AG09319 (cell line): Measurements from ENCODE around the gene CAPN14.

Experiments used
- DNase-seq: peaks from one replicate; pipeline ENCODE4 v3.0.0-alpha.2; 2010; ENCODE audit warnings: low read depth; ENCODE audit errors: extremely low read depth
- TF ChIP-seq, protein P1 (sequence below): IDR thresholded peaks from 2 replicates; pipeline ENCODE4 v1.5.1; 2011; ENCODE audit warnings: low read depth, mild to moderate bottlenecking, inconsistent platforms, low read length, moderate library complexity

Gene CAPN14

DNA sequence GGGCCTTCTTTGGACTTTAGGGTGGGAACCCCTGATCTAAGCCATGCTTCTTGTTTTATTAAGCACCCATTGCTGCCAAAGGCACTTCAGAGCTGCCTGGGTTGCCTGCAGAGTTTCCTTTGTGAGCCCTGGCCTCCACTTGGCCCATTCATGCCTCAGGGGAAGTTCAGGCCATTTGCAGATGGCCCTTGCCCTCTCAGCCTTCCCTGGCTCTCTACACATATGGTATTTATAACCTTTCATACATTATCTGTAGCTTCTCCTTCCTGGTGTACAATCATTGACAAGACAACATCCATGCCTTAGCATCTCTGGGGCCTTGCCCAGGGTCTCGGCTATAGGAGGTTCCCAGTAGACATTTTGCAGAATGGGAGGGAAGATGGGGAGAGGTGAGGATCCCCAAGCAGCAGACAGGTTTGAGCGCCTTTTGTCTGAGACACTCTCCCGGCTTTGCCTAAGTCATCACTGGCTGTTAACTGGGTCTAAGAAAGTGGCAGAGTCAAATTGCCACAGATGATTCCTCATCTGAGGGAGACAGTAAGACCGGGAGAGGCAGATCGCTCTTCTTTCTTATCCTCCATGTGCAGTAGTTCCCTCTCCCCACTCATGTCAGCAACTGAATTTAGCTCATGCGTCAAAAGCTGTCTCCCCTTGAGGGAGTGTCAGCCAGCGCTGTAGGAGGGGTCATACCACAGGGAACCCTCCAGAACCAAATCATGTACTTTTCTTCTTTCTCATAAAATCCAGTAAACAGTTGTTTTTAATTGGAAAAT, 19.3 kb upstream of the CAPN14 start:
- TF ChIP-seq, protein P1, sequence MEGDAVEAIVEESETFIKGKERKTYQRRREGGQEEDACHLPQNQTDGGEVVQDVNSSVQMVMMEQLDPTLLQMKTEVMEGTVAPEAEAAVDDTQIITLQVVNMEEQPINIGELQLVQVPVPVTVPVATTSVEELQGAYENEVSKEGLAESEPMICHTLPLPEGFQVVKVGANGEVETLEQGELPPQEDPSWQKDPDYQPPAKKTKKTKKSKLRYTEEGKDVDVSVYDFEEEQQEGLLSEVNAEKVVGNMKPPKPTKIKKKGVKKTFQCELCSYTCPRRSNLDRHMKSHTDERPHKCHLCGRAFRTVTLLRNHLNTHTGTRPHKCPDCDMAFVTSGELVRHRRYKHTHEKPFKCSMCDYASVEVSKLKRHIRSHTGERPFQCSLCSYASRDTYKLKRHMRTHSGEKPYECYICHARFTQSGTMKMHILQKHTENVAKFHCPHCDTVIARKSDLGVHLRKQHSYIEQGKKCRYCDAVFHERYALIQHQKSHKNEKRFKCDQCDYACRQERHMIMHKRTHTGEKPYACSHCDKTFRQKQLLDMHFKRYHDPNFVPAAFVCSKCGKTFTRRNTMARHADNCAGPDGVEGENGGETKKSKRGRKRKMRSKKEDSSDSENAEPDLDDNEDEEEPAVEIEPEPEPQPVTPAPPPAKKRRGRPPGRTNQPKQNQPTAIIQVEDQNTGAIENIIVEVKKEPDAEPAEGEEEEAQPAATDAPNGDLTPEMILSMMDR = no peak
- DNase-seq = no peak

DNA sequence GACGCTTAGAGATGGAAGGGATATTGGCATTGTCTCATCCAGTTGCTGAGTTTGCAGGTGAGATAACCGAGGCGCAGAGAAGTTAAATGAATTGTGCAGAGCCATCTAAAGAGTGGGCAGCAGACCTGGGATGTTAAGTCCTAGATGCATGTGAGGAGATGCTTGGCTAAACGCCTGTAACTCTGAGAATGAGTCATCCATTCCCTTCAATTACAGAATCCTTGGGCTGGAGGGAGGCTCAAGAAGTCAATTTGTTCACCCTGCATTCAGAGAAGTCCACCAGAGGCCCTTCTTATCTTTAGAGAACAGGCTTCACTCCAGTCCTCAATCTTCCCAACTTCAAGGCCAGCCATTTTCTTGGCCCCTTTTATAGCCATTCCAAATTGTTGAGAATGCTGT, 18.2 kb upstream of the CAPN14 start:
- peak; percentile 77 for DNase-seq
- TF ChIP-seq, protein P1 = peak; percentile 17

DNA sequence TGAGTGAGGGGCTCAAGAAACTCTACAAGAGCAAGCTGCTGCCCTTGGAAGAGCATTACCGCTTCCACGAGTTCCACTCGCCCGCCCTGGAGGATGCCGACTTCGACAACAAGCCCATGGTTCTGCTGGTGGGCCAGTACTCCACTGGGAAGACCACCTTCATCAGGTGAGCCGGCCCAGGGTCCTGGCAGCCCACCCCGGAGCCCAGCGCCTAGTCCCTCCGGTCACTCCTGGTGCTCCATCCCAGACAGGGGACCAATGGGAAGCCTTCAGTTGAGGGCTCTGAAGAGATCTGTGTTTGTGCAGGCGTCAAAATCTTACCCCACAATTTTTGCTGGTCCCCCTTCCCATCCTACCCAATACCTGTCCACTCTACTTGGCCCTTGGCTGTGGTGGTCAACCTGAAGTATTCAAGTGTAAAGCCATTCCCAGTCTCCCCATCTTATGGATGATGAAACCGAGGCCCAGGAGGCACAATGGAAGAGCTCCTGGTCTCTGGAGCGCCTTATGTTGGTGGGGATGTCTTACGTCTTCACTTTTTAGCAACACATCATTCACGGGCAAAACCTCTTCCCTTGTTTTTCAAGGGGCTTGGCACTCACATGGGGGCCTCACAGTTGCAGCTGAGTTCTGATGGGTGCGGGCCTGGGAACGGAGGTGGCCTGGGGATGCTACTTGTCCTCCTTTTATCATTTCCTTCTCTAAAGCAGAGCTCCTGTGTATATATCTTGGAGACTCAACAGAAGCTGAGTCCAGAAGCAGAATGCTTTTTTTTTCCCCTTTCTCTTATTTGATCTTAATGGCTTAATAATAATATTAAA, 17.6 kb upstream of the CAPN14 start:
- TF ChIP-seq, protein P1 = no peak
- no peak for DNase-seq

DNA sequence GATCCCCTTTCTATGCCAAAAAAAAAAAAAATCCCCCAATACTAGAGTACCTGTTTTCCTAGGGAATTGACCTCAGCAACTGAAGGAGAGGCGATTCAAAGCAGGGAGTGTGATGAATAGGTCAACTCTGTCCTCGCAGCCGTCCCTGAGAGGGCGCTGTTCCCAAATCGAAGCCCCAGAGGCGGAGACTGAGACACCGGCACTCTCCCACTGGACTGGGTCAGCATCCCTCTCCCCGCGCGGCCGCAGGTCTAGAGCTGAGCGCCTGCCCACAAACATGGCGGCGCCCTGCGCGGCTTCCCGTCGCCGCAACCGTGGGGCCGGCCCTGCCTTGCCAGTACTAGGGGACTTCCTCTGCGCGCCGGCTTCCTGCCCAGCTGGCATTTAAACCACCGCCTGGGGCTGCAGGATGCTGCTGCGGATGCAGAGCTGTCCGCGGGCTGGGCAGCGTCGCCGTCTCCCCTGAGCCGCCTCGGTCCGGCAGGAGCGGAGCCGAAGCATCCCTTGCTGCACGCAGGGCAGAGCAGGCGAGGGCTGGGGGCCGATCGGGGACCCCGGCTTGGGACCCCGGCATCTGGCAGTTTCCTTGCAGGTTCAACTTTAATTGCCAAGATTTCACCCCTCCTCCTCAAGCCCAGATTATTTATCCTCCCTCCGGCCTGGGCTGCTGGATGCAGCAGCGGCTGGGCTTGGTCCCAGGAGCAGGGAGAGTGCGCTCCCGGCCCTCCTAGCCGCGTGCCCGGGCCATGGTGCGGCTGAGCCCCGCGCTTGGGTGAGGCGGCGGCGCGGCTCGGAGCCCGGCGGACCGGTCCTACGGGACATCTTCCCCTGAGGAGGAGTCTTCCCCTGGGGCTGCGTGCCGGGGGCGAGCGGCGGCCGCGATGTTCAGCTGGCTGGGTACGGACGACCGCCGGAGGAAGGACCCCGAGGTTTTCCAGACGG, 16.7 kb upstream of the CAPN14 start, which contains the start of gene EHD3:
Gene EHD3, plus strand, starts transcription at position 412 of the 942 bp plus-strand sequence. Its CDS starts 470 bp downstream, at position 882.
- TF ChIP-seq, protein P1 = peak; percentile 73

DNA sequence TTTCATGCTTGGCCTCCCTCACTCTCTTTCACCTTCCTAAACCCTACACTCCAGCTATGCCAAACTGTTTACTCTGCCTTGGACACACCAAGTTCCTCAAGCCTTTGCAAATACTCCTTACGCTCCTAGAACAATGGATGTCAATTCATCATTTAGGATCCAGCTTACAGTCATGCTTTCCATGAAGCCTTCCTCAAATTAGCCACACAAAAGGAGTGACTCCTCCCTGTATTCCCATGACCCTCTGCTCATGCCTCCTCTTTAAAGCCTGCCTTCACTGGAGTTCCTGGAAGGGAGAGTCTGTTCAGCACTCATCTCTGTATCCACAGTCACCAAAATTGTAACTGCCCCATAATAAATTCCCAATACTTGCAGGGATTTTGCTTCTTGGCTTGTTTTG, 15.9 kb upstream of the CAPN14 start:
- DNase-seq = no peak
- TF ChIP-seq, protein P1 = no peak

More for the DNA sequence above, 16.7 kb upstream of the CAPN14 start, which contains the start of gene EHD3:
- DNase-seq = peak; percentile 74

DNA sequence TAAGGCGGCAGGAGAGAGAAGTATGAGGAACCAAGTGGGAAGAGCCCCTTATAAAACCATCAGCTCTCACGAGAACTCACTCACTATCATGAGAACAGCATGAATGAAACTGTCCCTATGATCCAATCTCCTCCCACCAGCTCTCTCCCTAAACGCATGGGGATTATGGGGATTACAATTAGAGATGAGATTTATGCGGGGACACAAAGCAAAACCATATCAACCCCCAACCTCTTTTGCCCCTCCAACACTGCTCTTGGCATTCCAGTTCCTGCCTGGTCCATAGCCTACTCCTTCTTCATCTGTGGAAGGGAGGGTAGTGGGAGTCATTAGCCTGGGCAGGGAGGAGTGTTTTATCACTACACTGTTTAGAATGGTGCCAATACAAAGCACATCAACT, 15.3 kb upstream of the CAPN14 start:
- DNase-seq = no peak
- TF ChIP-seq, protein P1 = no peak
